ENCODE results near the gene B3GALT2.

Gene B3GALT2

DNA sequence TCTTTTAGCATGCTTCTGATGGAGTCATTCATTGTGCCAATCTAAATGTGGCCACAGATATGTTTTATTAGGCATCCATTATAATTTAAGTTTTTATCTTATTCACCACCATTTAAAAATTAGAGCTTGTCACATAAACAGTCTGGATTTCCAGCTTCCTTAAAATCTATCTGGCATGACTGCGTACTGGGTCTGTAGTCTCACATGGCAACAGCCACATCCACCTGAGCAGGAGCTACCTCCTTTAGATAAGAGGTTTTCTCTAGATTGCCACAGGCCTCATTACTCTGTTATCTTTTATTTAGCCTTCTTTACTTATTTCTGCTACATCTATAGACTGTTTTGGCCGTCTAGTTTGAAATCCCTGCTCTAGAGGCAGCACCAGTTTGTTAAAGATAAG lies 29.1 kb downstream of the B3GALT2 start:
- in situ Hi-C loops (cut with MboI; ENCODE audit: low pct_unique_long_range_greater_than_20kb, low sequenced_read_pairs, unreplicated experiment) = no loop called here
- TF ChIP-seq CTCF (IDR thresholded peaks at IDR 0.05; ENCODE audit: extremely low read depth, insufficient read depth, missing control alignments) = no peak
- DNase-seq (ENCODE audit: low spot score) = no peak

DNA sequence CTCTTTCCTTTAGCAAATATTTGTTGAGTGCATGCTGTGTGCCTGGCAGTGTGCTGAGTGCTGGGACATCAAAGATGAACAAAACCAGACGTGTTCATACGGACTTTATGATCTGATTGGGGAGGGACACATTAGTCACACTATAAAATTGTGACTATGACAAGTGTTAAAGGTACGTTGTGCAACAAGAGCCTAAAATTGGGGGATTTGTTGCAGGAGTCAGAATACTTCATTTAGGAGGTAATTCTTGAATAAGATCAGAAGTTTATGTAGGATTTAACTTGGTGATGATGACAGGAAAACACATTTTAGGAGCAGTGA lies 29.6 kb downstream of the B3GALT2 start:
- no peak for TF ChIP-seq CTCF (IDR thresholded peaks at IDR 0.05; ENCODE audit: extremely low read depth, insufficient read depth, missing control alignments)
- in situ Hi-C loops (cut with MboI; ENCODE audit: low pct_unique_long_range_greater_than_20kb, low sequenced_read_pairs, unreplicated experiment) = no loop called here
- DNase-seq (ENCODE audit: low spot score) = no peak

GRCh38 chr1:193156117-193156821 lies 30.1 kb downstream of the B3GALT2 start:
- no peak for DNase-seq (ENCODE audit: low spot score)
- in situ Hi-C loops (cut with MboI; ENCODE audit: low pct_unique_long_range_greater_than_20kb, low sequenced_read_pairs, unreplicated experiment) = no loop called here
- no peak for TF ChIP-seq CTCF (IDR thresholded peaks at IDR 0.05; ENCODE audit: extremely low read depth, insufficient read depth, missing control alignments)

- in situ Hi-C loops (cut with MboI; ENCODE audit: low pct_unique_long_range_greater_than_20kb, low sequenced_read_pairs, unreplicated experiment) = no loop called here
- no peak for DNase-seq (ENCODE audit: low spot score)
Observed at GRCh38 chr1:193144999-193145398, 41.4 kb downstream of the B3GALT2 start.

GRCh38 chr1:193144361-193144938 lies 42.0 kb downstream of the B3GALT2 start:
- in situ Hi-C loops (cut with MboI; ENCODE audit: low pct_unique_long_range_greater_than_20kb, low sequenced_read_pairs, unreplicated experiment) = no loop called here
- no peak for TF ChIP-seq CTCF (IDR thresholded peaks at IDR 0.05; ENCODE audit: extremely low read depth, insufficient read depth, missing control alignments)
- no peak for DNase-seq (ENCODE audit: low spot score)

More at GRCh38 chr1:193144999-193145398, 41.4 kb downstream of the B3GALT2 start:
- TF ChIP-seq CTCF (IDR thresholded peaks at IDR 0.05; ENCODE audit: extremely low read depth, insufficient read depth, missing control alignments) = no peak

GRCh38 chr1:193143285-193143684 lies 43.1 kb downstream of the B3GALT2 start:
- peak; percentile 32 for TF ChIP-seq CTCF (IDR thresholded peaks at IDR 0.05; ENCODE audit: extremely low read depth, insufficient read depth, missing control alignments)
- in situ Hi-C loops (cut with MboI; ENCODE audit: low pct_unique_long_range_greater_than_20kb, low sequenced_read_pairs, unreplicated experiment) = no loop called here
- DNase-seq (ENCODE audit: low spot score) = no peak
